Adrenal gland (tissue), 5 donors: ENCODE data around the gene RCC2.

Experiments
- POLR2A ChIP-seq, 2 donors: fragments of 450-650 bp; IDR thresholded peaks; one replicate each; pipeline ENCODE4 v1.6.1; 2017; ENCODE audit warnings: antibody characterized with exemption in 2 of 2, mild to moderate bottlenecking in 2 of 2, moderate library complexity in 1 of 2
- TF ChIP-seq, protein P1 (sequence below), 6 experiments: fragments of 450-650 bp in 4 of 6; fragments of 200-600 bp in 2 of 6; sonication (generic) in 1 of 6; IDR thresholded peaks; 1 replicate in 5 of 6; 2 replicates in 1 of 6; pipeline versions ENCODE4 v1.5.1 to v1.8.0; 2016 to 2021; ENCODE audit warnings: antibody characterized with exemption in 6 of 6, mild to moderate bottlenecking in 2 of 6, moderate library complexity in 1 of 6
- donor health status: DM: no; HTN: no; CAD: no.

DNA sequence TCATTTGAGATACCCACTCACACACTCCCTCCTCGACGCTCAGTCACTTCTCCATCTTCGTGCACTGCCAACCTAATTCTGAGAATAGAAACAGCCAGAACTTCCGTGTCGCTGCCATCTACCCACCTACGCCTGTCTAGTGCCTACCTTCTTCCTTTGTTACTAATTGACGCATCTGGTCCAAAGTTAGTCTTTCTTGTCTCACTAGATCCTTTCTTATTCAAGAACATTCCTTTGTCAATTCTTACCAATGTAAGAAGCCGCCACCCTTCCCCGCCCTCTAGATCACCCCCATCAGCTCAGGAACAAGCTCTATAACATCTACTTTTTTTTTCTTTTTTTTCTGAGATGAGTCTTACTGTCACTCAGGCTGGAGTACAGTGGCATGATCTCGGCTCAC is 63.8 kb downstream of the RCC2 start:
- TF ChIP-seq, protein P1, sequence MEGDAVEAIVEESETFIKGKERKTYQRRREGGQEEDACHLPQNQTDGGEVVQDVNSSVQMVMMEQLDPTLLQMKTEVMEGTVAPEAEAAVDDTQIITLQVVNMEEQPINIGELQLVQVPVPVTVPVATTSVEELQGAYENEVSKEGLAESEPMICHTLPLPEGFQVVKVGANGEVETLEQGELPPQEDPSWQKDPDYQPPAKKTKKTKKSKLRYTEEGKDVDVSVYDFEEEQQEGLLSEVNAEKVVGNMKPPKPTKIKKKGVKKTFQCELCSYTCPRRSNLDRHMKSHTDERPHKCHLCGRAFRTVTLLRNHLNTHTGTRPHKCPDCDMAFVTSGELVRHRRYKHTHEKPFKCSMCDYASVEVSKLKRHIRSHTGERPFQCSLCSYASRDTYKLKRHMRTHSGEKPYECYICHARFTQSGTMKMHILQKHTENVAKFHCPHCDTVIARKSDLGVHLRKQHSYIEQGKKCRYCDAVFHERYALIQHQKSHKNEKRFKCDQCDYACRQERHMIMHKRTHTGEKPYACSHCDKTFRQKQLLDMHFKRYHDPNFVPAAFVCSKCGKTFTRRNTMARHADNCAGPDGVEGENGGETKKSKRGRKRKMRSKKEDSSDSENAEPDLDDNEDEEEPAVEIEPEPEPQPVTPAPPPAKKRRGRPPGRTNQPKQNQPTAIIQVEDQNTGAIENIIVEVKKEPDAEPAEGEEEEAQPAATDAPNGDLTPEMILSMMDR (IDR thresholded peaks at IDR 0.05), result no peak
- no peak for TF ChIP-seq POLR2A (IDR thresholded peaks at IDR 0.05)
